K562 (cell line): ENCODE measurements around the gene TOR1A. TPM values are rescaled to one million over a fixed set of nuclear protein-coding genes. Genes with fewer than 3 reads are reported as not detected.
"Not testable (repeated sequence)": the region's sequence is repeated elsewhere in the genome, so short reads cannot be mapped to it uniquely, and the experiment has no call there.

ENCODE experiments used
- ATAC-seq: fragments of 200-7000 bp; cut with Tn5 transposase; 3 replicates; pipeline ENCODE4 v1.9.1; 2020; ENCODE audit warnings: moderate library complexity
- BruUV-seq: library from RNA; stranded (reverse); fragments of 400-500 nt; replicated peaks from 2 replicates; lab custom pipeline; 2021; lab: Mats Ljungman, UMichigan
- CTCF ChIA-PET: fragments of 300-600 bp; formaldehyde crosslinking; extraction: SDS; loops from one replicate; lab custom pipeline; 2021; ENCODE audit warnings: low intra/inter-chr PET ratio; lab: Yijun Ruan, JAX
- POLR2A ChIA-PET: fragments of 300-600, 350-650 bp; sonication (Branson Sonifier 250); formaldehyde crosslinking; extraction: SDS; loops from one replicate; lab custom pipeline; 2021; ENCODE audit warnings: antibody characterized with exemption, inconsistent platforms; lab: Yijun Ruan, JAX
- DNase-seq, 4 experiments: peaks; one replicate each; pipeline versions ENCODE4 v3.0.0 to v3.0.0-alpha.2; 2011 to 2018; ENCODE audit warnings: low spot score in 3 of 4, mixed read lengths in 3 of 4; ENCODE audit errors: extremely low read depth in 1 of 4
- FAIRE-seq: peaks from 2 replicates; lab custom pipeline; 2011; peaks lifted over from hg19 to GRCh38; lab: Jason Lieb, UNC
- H2AFZ ChIP-seq: 2 replicates; pipeline ENCODE4 v1.6.0; 2011; ENCODE audit warnings: low read depth, low read length, control low read depth, inconsistent platforms
- H3K27ac ChIP-seq: fragments of 200-600 bp; 3 replicates; pipeline ENCODE4 v1.8.0; 2011; ENCODE audit warnings: low read depth, mild to moderate bottlenecking, control low read depth, inconsistent platforms, low read length, moderate library complexity, mixed read lengths; ENCODE audit errors: extremely low read depth
- H3K27me3 ChIP-seq, 2 experiments: fragments of 300-600 bp in 1 of 2; 2 replicates in 1 of 2; 3 replicates in 1 of 2; pipeline versions ENCODE4 v1.6.0 to v1.8.0; 2011; ENCODE audit warnings: inconsistent platforms in 2 of 2, low read length in 2 of 2, mild to moderate bottlenecking in 1 of 2, mixed read lengths in 1 of 2, moderate library complexity in 1 of 2; ENCODE audit not compliant: control insufficient read depth in 2 of 2, insufficient read depth in 2 of 2
- H3K36me3 ChIP-seq: fragments of 300-600 bp; 3 replicates; pipeline ENCODE4 v1.8.0; 2011; ENCODE audit warnings: mild to moderate bottlenecking, low read length, inconsistent platforms; ENCODE audit not compliant: control insufficient read depth, insufficient read depth
- H3K4me1 ChIP-seq, 2 experiments: fragments of 200-600 bp in 1 of 2; replicated peaks in 1 of 2; 2 replicates in 1 of 2; 3 replicates in 1 of 2; pipeline versions ENCODE4 v1.5.1 to v1.8.0; 2011; ENCODE audit warnings: inconsistent platforms in 2 of 2, low read length in 2 of 2, mild to moderate bottlenecking in 1 of 2, mixed read lengths in 1 of 2, moderate library complexity in 1 of 2; ENCODE audit not compliant: control insufficient read depth in 2 of 2, insufficient read depth in 2 of 2
- H3K4me2 ChIP-seq: 2 replicates; pipeline ENCODE4 v1.6.1; 2011; ENCODE audit warnings: low read length, control low read depth, inconsistent platforms, mixed read lengths; ENCODE audit not compliant: insufficient read depth
- H3K4me3 ChIP-seq: fragments of 200-600 bp; sonication (generic), shearing (Covaris generic); 2 replicates; pipeline ENCODE4 v1.5.1; 2016; ENCODE audit warnings: control low read depth, inconsistent platforms
- H3K79me2 ChIP-seq: fragments of 200-600 bp; 3 replicates; pipeline ENCODE4 v1.8.0; 2011; ENCODE audit warnings: low read length, inconsistent platforms; ENCODE audit not compliant: control insufficient read depth, insufficient read depth
- H3K9ac ChIP-seq, 2 experiments: 2 replicates each; pipeline versions ENCODE4 v1.6.0 to v1.6.1; 2011; ENCODE audit warnings: low read depth in 2 of 2, low read length in 2 of 2, control low read depth in 1 of 2, inconsistent platforms in 1 of 2, mild to moderate bottlenecking in 1 of 2, mixed read lengths in 1 of 2; ENCODE audit not compliant: insufficient read depth in 1 of 2
- H3K9me1 ChIP-seq: one replicate; pipeline ENCODE4 v1.6.0; 2011; ENCODE audit warnings: inconsistent platforms, mild to moderate bottlenecking, low read length, moderate library complexity; ENCODE audit not compliant: control insufficient read depth, insufficient read depth
- H3K9me3 ChIP-seq: replicated peaks from 2 replicates; pipeline ENCODE4 v1.5.1; 2011; ENCODE audit warnings: low read depth, low read length, inconsistent platforms; ENCODE audit not compliant: control insufficient read depth, insufficient read depth
- H4K20me1 ChIP-seq: replicated peaks from 2 replicates; pipeline ENCODE4 v1.6.1; 2011; ENCODE audit warnings: low read length, inconsistent platforms, mixed read lengths; ENCODE audit not compliant: control insufficient read depth, insufficient read depth
- BCOR ChIP-seq: fragments of 450-650 bp; IDR thresholded peaks from 2 replicates; pipeline ENCODE4 v1.6.1; 2016
- DACH1 ChIP-seq: fragments of 450-650 bp; IDR thresholded peaks from 2 replicates; pipeline ENCODE4 v1.6.1; 2018; ENCODE audit not compliant: partially characterized antibody
- HDAC2 ChIP-seq: fragments of 450-650 bp; IDR thresholded peaks from 2 replicates; pipeline ENCODE4 v1.6.1; 2016; ENCODE audit warnings: mild to moderate bottlenecking
- NKRF ChIP-seq: fragments of 450-650 bp; IDR thresholded peaks from 2 replicates; pipeline ENCODE4 v1.6.1; 2016; ENCODE audit warnings: borderline replicate concordance
- RBM25 ChIP-seq: fragments of 200-400 bp; formaldehyde crosslinking; IDR thresholded peaks from 2 replicates; pipeline ENCODE4 v1.6.1; 2018; ENCODE audit warnings: low read length, low read depth, moderate library complexity; ENCODE audit not compliant: severe bottlenecking
- RCOR1 ChIP-seq, 2 experiments: IDR thresholded peaks; 2 replicates each; pipeline ENCODE4 v1.6.1; 2012; ENCODE audit warnings: low read depth in 2 of 2, low read length in 2 of 2, borderline replicate concordance in 1 of 2, improper control_type of control experiment in 1 of 2
- SMARCA5 ChIP-seq: fragments of 450-650 bp; IDR thresholded peaks from 2 replicates; pipeline ENCODE4 v1.6.1; 2016
- SP1 ChIP-seq: sonication (generic); formaldehyde crosslinking; IDR thresholded peaks from 2 replicates; pipeline ENCODE4 v1.8.1; 2022; ENCODE audit warnings: mild to moderate bottlenecking, missing genetic modification reagents
- ZNF740 ChIP-seq, 3 experiments: fragments of 200-800 bp in 1 of 3; sonication (Bioruptor generic) in 1 of 3; sonication (generic) in 1 of 3; formaldehyde crosslinking in 1 of 3; IDR thresholded peaks; 2 replicates each; pipeline versions ENCODE4 v1.6.1 to v1.8.0; 2016 to 2022; ENCODE audit warnings: mild to moderate bottlenecking in 2 of 3, missing compliant biosample characterization in 2 of 3, missing genetic modification characterization in 2 of 3, missing genetic modification reagents in 1 of 3
- WGBS: fragments of 100-300 bp; shearing (Covaris generic); methylation state at CpG from one replicate; pipeline ENCODE4 v1.1.6; 2016; ENCODE audit warnings: low coverage, mixed read lengths; ENCODE audit not compliant: insufficient coverage; ENCODE audit errors: missing lambda C conversion rate; 5-methylcytosine and 5-hydroxymethylcytosine counted together
- in situ Hi-C: fragments of 300-500 bp; cut with MboI; formaldehyde crosslinking; loops from 4 replicates; pipeline ENCODE4 v1.15.0; 2018; ENCODE audit warnings: inconsistent platforms, mixed read lengths
- intact Hi-C: fragments of 100-400 bp; cut with micrococcal nuclease; formaldehyde crosslinking; loops from 2 replicates; pipeline ENCODE4 v1.14.2; 2022
- polyA plus RNA-seq, 8 experiments: library from polyadenylated mRNA; depleted of rRNA in 4 of 8; stranded (reverse) in 5 of 8; unstranded in 3 of 8; fragments of >200 nt; fragmentation: Nextera tagmentation in 2 of 8; fragmentation: Illumina TruSeq in 1 of 8; extraction: Ambion mirVana in 2 of 8; extraction: Trizol in 1 of 8; gene quantifications; 2 replicates each; pipeline versions ENCODE4 v1.2.1 to v1.2.3, GENCODE V29; 2011 to 2014; ENCODE audit warnings: inconsistent platforms in 1 of 8, missing spikeins in 1 of 8
- total RNA-seq, 7 experiments: library from RNA; depleted of rRNA in 6 of 7; stranded (reverse); fragments of >200 nt in 6 of 7; fragmentation: Illumina TruSeq in 2 of 7; extraction: Trizol in 2 of 7; gene quantifications; 2 replicates each; pipeline versions ENCODE4 v1.2.1 to v1.2.3, GENCODE V29; 2011 to 2021; ENCODE audit warnings: low replicate concordance in 1 of 7

The TOR1A gene
- total and polyA plus RNA-seq, 9 of the 15 experiments (the other 6 are each of a cell fraction or from before 2014, with no cell fraction given), result 4.5 to 85.8 (median 51.3) TPM

GRCh38 chr9:129776096-129776495 is 47.8 kb downstream of the TOR1A start:
- H3K4me2 ChIP-seq; H3K9me1 ChIP-seq; H3K9ac ChIP-seq; H3K79me2 ChIP-seq; intact Hi-C loops; H3K27ac ChIP-seq; FAIRE-seq; DNase-seq; H3K4me3 ChIP-seq; BruUV-seq; H3K36me3 ChIP-seq; H3K27me3 ChIP-seq; H2AFZ ChIP-seq; H3K9me3 ChIP-seq; H4K20me1 ChIP-seq; ATAC-seq; TF ChIP-seq ZNF740 (tag; IDR thresholded peaks at IDR 0.05): not testable (repeated sequence)
- ChIA-PET CTCF (interaction anchor here (1.5 kb wide), 1 partner anchor 49 kb away, joined by 6 read pairs; no protein-coding TSS in a partner anchor), POLR2A (interaction anchor here (1.1 to 2.2 kb wide), 6 partner anchors 10 to 38 kb away, joined by 3 to 6 read pairs (median 6); no protein-coding TSS in a partner anchor)
- WGBS, result 52% methylated on average over 4 of the region's 4 CpGs
- peaks cover 14 to 23% of the 10 kb centered on the region in 2 experiments for H3K4me1 ChIP-seq
- peak; percentile 80; the same call in 1 of the 2 replicates for TF ChIP-seq SMARCA5
- peak; percentile 74 for TF ChIP-seq RBM25
- TF ChIP-seq BCOR, result peak; percentile 97
- TF ChIP-seq ZNF740 (CRISPR knock-in tag; IDR thresholded peaks at IDR 0.05), result peak; percentile 17; the same call in 1 of the 2 replicates
- 0 out of 4 replicates have a peak, but pooled peaks of 1 of the 2 experiments have one; percentile 35 for TF ChIP-seq RCOR1 (IDR thresholded peaks at IDR 0.05; ENCODE audit: borderline replicate concordance in 1 of 2, low read depth in 2 of 2, low read length in 2 of 2)
- peak; percentile 95 for TF ChIP-seq DACH1
- 0 out of 2 replicates have a peak, but pooled peaks have one; percentile 5 for TF ChIP-seq SP1 (CRISPR knock-in tag)
- TF ChIP-seq NKRF, result 0 out of 2 replicates have a peak, but pooled peaks have one; percentile 24
- TF ChIP-seq HDAC2, result peak; percentile 86
- in situ Hi-C loops, result loop anchor here (25.0 kb wide), 1 partner anchor 1489 kb away; the partner anchor contains the start of genes GOLGA2 and SWI5
